HFF-Myc (cell line): ENCODE results near the gene OOSP3.

ENCODE experiments used
- DNase-seq: peaks from one replicate; pipeline ENCODE4 v3.0.0-alpha.2; 2011; ENCODE audit warnings: low read depth; ENCODE audit errors: extremely low read depth
- H3K4me3 ChIP-seq: replicated peaks from 2 replicates; pipeline ENCODE4 v1.5.1; 2011; ENCODE audit warnings: low read depth, mild to moderate bottlenecking, control low read depth, low read length
- CTCF ChIP-seq: IDR thresholded peaks from 2 replicates; pipeline ENCODE4 v1.5.1; 2012; ENCODE audit warnings: mild to moderate bottlenecking, low read depth, low read length, control low read depth; ENCODE audit errors: missing control alignments

OOSP3 gene

GRCh38 chr11:59878575-59878974 lies at the start of gene OOSP3:
Gene OOSP3, plus strand, starts transcription at chr11:59878782. Its CDS starts 27 bp downstream, at chr11:59878809.
- DNase-seq, result no peak
- TF ChIP-seq CTCF, result no peak
- no peak within 1 kb of the TSS for H3K4me3 ChIP-seq

- H3K4me3 ChIP-seq, result no peak overlapping the region
- no peak for TF ChIP-seq CTCF
- DNase-seq, result no peak
These were observed 49.2 kb upstream of the OOSP3 start for GRCh38 chr11:59829358-59829757.

GRCh38 chr11:59833602-59834001 lies 45.0 kb upstream of the OOSP3 start:
- H3K4me3 ChIP-seq, result no peak overlapping the region
- no peak for TF ChIP-seq CTCF
- no peak for DNase-seq

GRCh38 chr11:59839615-59840014 lies 39.0 kb upstream of the OOSP3 start:
- no peak for DNase-seq
- TF ChIP-seq CTCF, result no peak
- H3K4me3 ChIP-seq, result no peak overlapping the region

- no peak for TF ChIP-seq CTCF
- no peak overlapping the region for H3K4me3 ChIP-seq
- DNase-seq, result no peak
These were observed 37.1 kb upstream of the OOSP3 start for GRCh38 chr11:59841514-59841913.

GRCh38 chr11:59842316-59842715 lies 36.3 kb upstream of the OOSP3 start:
- DNase-seq, result no peak
- H3K4me3 ChIP-seq, result no peak overlapping the region
- no peak for TF ChIP-seq CTCF

GRCh38 chr11:59845399-59845798 lies 33.2 kb upstream of the OOSP3 start, which contains the start of gene CBLIF:
Gene CBLIF, minus strand, starts transcription at chr11:59845499. Its CDS starts 46 bp downstream, at chr11:59845453.
- DNase-seq, result no peak
- H3K4me3 ChIP-seq, result no peak within 1 kb of the TSS
- TF ChIP-seq CTCF, result no peak
